ENCODE results near the gene PRM2.
"Not testable (repeated sequence)": the region's sequence is repeated elsewhere in the genome, so short reads cannot be mapped to it uniquely, and the experiment has no call there.

The PRM2 gene

GRCh38 chr16:11290102-11290893, 14.0 kb upstream of the PRM2 start:
- H3K27ac ChIP-seq = no peak overlapping the region
- TF ChIP-seq CTCF (conservative IDR thresholded peaks at IDR 0.05) = no peak
- TF ChIP-seq ZFX (IDR thresholded peaks at IDR 0.05) = no peak

DNA sequence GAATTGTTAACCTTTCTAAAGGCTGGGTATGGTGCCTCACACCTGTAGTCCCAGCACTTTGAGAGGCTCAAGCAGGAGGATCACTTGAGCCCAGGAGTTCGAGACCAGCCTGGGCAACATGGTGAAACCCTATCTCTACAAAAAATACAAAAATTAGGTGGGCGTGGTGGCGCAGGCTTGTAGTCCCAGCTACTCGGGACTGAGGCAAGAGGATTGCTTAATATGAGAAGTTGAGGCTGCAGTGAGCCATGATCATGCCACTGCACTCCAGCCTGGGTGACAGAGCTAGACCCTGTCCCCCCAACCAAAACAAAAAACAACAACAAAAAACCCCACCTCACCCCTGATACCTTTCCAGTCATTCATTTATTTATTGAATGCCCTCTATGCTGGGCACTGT, 13.4 kb upstream of the PRM2 start:
- not testable (repeated sequence) for H3K27ac ChIP-seq

DNA sequence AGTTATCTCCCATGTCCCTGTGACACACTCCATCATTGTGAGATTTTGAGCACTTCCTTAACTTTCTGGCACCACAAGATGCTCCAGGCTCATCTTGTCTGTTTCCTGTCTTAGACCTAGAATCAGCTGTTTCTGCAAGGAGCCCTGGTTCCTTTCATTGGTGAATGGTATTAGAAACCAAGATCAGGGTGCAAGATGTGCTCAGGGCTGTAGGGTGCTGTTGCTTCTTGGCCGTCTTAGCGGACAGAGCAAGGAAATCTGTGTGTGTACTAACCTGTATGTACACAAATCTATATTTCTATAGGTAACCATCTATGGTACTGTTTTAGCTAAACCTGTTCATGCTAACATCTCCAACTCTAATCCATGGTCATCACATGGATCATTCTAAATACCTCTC, 12.9 kb upstream of the PRM2 start:
- no peak for TF ChIP-seq CTCF (conservative IDR thresholded peaks at IDR 0.05)
- no peak for TF ChIP-seq ZFX (IDR thresholded peaks at IDR 0.05)
- no peak overlapping the region for H3K27ac ChIP-seq

- no peak overlapping the region for H3K27ac ChIP-seq
- no peak for TF ChIP-seq ZFX (IDR thresholded peaks at IDR 0.05)
Measured at GRCh38 chr16:11285842-11286241, 9.6 kb upstream of the PRM2 start.

DNA sequence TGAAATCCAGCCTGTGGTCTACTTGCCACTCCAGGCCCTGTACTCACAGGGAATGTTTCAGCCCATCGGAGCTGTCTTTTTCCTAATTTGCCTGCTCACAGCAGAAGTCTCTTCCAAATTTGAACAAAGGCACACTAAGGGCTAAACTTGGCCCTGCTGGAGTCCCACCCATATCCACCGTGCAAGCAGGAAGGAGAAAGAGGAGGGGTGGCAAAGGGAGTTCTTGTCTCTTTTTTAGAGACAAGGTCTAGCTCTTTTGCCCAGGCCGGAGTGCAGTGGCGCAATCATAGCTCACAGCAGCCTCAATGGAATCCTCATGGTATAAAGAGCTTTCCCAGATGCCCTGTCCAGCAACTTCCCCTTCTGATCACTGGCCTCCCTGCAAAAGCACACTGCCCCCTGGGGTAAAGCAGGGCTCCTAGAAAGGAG, 7.6 kb upstream of the PRM2 start:
- no peak for TF ChIP-seq ZFX (IDR thresholded peaks at IDR 0.05)
- no peak for TF ChIP-seq CTCF (conservative IDR thresholded peaks at IDR 0.05)
- no peak overlapping the region for H3K27ac ChIP-seq

DNA sequence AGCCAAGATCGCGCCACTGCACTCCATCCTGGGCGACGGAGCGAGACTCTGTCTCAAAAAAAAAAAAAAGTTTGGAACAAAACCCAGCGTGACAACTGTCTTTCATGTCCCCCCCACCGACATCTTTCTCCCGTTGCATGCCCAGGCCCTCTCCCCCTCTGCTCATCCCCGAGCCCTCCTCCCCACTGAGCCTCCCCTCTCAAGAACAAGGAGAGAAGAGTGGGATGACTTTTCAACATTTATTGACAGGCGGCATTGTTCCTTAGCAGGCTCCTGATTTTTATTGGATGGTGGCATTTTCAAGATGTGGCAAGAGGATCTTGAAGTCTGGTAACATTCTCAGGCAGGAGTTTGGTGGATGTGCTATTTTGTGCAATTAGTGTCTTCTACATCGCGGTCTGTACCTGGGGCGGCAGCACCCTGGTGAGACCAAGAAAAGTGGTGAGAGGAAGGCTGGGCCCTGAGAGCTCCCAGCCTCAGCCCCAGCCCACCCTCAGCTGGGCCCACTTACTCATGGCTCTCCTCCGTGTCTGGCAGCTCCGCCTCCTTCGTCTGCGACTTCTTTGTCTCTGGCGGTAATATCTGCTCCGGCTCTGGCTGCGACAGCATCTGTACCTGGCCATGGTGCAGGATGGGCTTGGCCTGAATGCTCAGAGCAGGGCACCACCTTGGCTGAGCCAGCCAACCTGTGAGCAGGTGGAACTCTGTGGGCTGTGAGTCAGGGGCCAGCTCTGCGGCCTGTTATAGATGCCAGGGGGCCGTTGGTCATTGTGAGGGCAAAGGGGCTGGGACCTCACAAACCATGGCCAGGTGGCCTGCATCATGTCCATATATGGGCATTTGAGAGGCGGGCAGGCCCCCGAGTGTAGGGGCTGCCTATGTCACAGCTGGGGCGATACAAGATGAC, 4.6 kb upstream of the PRM2 start, which contains the start of gene PRM1:
Gene PRM1 (minus strand): TSS at position 715 of the 907 bp plus-strand sequence. CDS start 92 bp downstream, at position 623.
- no peak for TF ChIP-seq ZFX (IDR thresholded peaks at IDR 0.05)
- no peak for TF ChIP-seq CTCF (conservative IDR thresholded peaks at IDR 0.05)
- no peak within 1 kb of the TSS for H3K27ac ChIP-seq

DNA sequence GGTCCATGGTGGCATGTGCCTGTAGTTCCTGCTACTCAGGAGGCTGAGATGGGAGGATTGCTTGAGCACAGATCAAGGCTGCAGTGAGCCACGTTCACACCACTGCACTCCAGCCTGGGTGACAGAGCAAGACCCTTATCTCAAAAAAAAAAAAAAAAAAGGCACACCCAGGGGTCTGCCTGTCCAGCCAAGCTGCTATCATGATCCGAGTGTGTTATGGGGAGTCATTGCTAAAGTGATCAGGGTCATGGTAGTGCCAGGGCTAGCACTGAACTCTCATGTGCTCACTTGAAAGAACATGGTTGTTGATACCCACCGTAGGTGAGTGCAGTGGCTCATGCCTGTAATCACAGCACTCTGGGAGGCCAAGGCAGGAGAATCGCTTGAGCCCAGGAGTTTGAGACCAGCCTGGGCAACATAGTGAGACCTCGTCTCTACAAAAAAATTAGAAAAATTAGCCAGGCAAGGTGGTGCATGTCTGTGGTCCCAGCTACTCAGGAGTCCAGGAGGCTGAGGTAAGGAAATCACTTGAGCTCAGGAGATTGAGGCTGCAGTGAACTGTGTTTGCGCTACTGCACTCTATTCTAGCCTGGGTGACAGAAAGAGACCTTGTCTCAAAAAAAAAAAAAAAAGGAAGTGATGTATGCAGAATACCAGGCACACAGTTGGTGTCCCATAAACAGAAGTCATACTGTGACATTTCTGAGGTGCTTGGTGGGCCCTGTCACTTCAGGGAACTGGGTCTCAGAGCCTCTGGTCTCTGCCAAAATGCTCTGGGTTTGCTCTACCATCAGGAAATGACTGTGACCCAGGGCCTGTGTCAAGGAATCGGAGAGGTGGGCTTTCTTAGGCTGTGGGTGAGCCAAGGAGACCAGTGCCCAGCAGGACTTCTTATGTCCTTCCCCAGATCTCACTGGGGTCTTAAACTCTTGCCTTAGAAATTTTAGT, 2.7 kb upstream of the PRM2 start:
- no peak for TF ChIP-seq CTCF (conservative IDR thresholded peaks at IDR 0.05)
- TF ChIP-seq ZFX (IDR thresholded peaks at IDR 0.05) = no peak
- no peak overlapping the region for H3K27ac ChIP-seq
